Gastrocnemius medialis (tissue), 4 donors: ENCODE measurements around the gene ARAF.
A peak's percentile ranks its signal among the peaks of the same experiment; 100 is the strongest.

Experiments
- POLR2A ChIP-seq, 2 donors: fragments of 450-650 bp; IDR thresholded peaks; one replicate each; pipeline ENCODE4 v1.6.1; 2017; ENCODE audit warnings: antibody characterized with exemption in 2 of 2, mild to moderate bottlenecking in 2 of 2, moderate library complexity in 2 of 2
- TF ChIP-seq, protein P1 (sequence below), 5 experiments: fragments of 450-650 bp in 3 of 5; fragments of 200-600 bp in 2 of 5; sonication (generic) in 2 of 5; IDR thresholded peaks in 4 of 5; conservative IDR thresholded peaks in 1 of 5; 1 replicate in 4 of 5; 2 replicates in 1 of 5; pipeline ENCODE4 v1.5.1; 2016 to 2019; ENCODE audit warnings: antibody characterized with exemption in 5 of 5, mild to moderate bottlenecking in 3 of 5, moderate library complexity in 3 of 5

GRCh38 chrX:47568656-47569295 lies 7.8 kb downstream of the ARAF start:
- TF ChIP-seq, protein P1, sequence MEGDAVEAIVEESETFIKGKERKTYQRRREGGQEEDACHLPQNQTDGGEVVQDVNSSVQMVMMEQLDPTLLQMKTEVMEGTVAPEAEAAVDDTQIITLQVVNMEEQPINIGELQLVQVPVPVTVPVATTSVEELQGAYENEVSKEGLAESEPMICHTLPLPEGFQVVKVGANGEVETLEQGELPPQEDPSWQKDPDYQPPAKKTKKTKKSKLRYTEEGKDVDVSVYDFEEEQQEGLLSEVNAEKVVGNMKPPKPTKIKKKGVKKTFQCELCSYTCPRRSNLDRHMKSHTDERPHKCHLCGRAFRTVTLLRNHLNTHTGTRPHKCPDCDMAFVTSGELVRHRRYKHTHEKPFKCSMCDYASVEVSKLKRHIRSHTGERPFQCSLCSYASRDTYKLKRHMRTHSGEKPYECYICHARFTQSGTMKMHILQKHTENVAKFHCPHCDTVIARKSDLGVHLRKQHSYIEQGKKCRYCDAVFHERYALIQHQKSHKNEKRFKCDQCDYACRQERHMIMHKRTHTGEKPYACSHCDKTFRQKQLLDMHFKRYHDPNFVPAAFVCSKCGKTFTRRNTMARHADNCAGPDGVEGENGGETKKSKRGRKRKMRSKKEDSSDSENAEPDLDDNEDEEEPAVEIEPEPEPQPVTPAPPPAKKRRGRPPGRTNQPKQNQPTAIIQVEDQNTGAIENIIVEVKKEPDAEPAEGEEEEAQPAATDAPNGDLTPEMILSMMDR (IDR thresholded peaks at IDR 0.05 in 4 of 5, conservative IDR thresholded peaks at IDR 0.05 in 1 of 5) = peak in 1 of 5 experiments; percentile 34
- no peak for TF ChIP-seq POLR2A (IDR thresholded peaks at IDR 0.05)
